ENCODE data around the gene TBPL1. TPM values are rescaled to one million over a fixed set of nuclear protein-coding genes. Genes with fewer than 3 reads are reported as not detected.

Gene TBPL1
- total RNA-seq, 1 experiment from 2014 or later, result 42.1 TPM

GRCh38 chr6:133971861-133972260 lies 18.8 kb downstream of the TBPL1 start (continued):
- no peak for TF ChIP-seq SOX15 (CRISPR knock-in tag; IDR thresholded peaks at IDR 0.05)
- TF ChIP-seq E2F5 (CRISPR knock-in tag; IDR thresholded peaks at IDR 0.05), result no peak
- TF ChIP-seq NFYB (CRISPR knock-in tag; conservative IDR thresholded peaks at IDR 0.05; ENCODE audit: low read depth), result no peak
- no peak for TF ChIP-seq TEAD4 (CRISPR knock-in tag; IDR thresholded peaks at IDR 0.05)
- TF ChIP-seq ARID4B (CRISPR knock-in tag; IDR thresholded peaks at IDR 0.05; ENCODE audit: borderline replicate concordance), result no peak
- TF ChIP-seq SMAD4 (CRISPR knock-in tag; IDR thresholded peaks at IDR 0.05), result no peak

- ChIA-PET POLR2A (no interaction called here), CTCF (interaction anchor here (0.7 to 2.7 kb wide), 15 partner anchors 10 to 155 kb away, joined by 3 to 58 read pairs (median 4); no protein-coding TSS in a partner anchor)
- Mint-ChIP-seq H3K4me1 (peaks cover 44% of the 10 kb centered on the region), H3K36me3 (no peaks in the 10 kb centered on the region), H3K27me3 (ENCODE audit: low read depth) (no peaks in the 10 kb centered on the region), H3K9me3 (no peaks in the 10 kb centered on the region), H3K4me3 (no peak overlapping the region), H3K27ac (no peak overlapping the region)
- TF ChIP-seq FOXP4 (CRISPR knock-in tag; IDR thresholded peaks at IDR 0.05) (no peak), SP1 (CRISPR knock-in tag; conservative IDR thresholded peaks at IDR 0.05) (no peak), MYBL2 (CRISPR knock-in tag; IDR thresholded peaks at IDR 0.05) (no peak), OVOL2 (CRISPR knock-in tag; IDR thresholded peaks at IDR 0.05; ENCODE audit: borderline replicate concordance) (no peak), ZNF232 (CRISPR knock-in tag; IDR thresholded peaks at IDR 0.05) (no peak), MLX (CRISPR knock-in tag; IDR thresholded peaks at IDR 0.05) (no peak), KAT7 (CRISPR knock-in tag; IDR thresholded peaks at IDR 0.05; ENCODE audit: borderline replicate concordance) (no peak), ATF6 (CRISPR knock-in tag; IDR thresholded peaks at IDR 0.05) (no peak), ERG (CRISPR knock-in tag; IDR thresholded peaks at IDR 0.05) (no peak), NFATC4 (CRISPR knock-in tag; IDR thresholded peaks at IDR 0.05) (no peak), CTCF (IDR thresholded peaks at IDR 0.05) (no peak), NR3C1 (CRISPR knock-in tag; conservative IDR thresholded peaks at IDR 0.05; ENCODE audit: low read depth) (no peak), TEAD1 (CRISPR knock-in tag; IDR thresholded peaks at IDR 0.05) (no peak), E2F5 (CRISPR knock-in tag; IDR thresholded peaks at IDR 0.05) (no peak), ZNF138 (CRISPR knock-in tag; conservative IDR thresholded peaks at IDR 0.05) (no peak), IRF1 (CRISPR knock-in tag; IDR thresholded peaks at IDR 0.05) (no peak), CREB1 (CRISPR knock-in tag; IDR thresholded peaks at IDR 0.05) (no peak)
- DNase-seq (ENCODE audit: low spot score), result no peak
- ATAC-seq, result no peak
Measured at GRCh38 chr6:133972388-133972787, 19.4 kb downstream of the TBPL1 start.
